H54 (cell line): Measurements from ENCODE around the gene DMRT2.

ENCODE experiments used
- DNase-seq: peaks from one replicate; pipeline ENCODE4 v3.0.0; 2011; ENCODE audit warnings: low spot score, mixed read lengths; ENCODE audit not compliant: insufficient read length
- FAIRE-seq: peaks from 3 replicates; lab custom pipeline; 2011; peaks lifted over from hg19 to GRCh38; lab: Jason Lieb, UNC
- POLR2A ChIP-seq: IDR thresholded peaks from 2 replicates; pipeline ENCODE4 v1.6.1; 2011; ENCODE audit warnings: low read depth, mild to moderate bottlenecking, low read length

DMRT2 gene

GRCh38 chr9:1094749-1095148 lies 44.6 kb downstream of the DMRT2 start:
- FAIRE-seq (no peak), DNase-seq (no peak)
- no peak for TF ChIP-seq POLR2A

DNA sequence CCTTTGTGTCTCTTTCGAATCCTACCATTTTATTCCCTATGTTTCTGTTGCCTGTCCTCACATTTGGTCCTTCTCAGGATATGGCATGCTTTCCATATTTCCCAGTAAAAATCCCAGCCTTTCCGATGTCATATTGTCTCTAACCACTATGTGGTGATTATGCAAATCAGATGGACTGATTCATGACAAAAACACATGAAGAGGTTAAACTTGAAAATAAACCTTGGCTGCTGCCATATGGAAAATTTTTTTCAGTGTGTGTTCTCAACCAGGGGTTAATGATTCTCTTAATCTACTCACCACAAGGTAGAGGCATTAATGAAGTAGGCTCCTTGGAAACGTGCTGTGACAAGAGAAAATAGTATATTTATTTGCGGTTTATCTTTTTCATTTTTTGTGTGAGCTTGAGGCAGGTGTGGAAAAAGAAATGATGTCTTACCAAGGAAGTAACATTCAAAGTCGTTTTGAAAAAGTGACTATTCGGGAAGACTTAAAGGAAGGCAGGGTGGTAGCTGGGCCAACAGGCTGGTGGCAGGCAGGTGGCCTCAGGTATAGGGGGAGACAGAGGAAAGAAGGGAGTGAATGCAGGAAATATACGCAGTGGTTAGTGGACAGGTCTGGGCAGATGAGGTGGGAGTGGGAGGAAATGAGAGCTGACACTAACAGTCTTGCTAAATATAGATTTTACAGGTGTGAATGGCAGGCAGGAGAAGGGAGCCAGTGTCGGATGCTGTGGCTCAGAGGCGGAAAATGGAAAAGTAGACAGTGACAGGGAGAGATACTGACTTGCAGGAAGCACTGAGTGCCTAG lies 46.2 kb downstream of the DMRT2 start:
- no peak for TF ChIP-seq POLR2A
- FAIRE-seq: no peak
- DNase-seq: no peak

- FAIRE-seq: no peak
Measured at GRCh38 chr9:1098551-1098950, 48.4 kb downstream of the DMRT2 start.

GRCh38 chr9:1100201-1100600 lies 50.0 kb downstream of the DMRT2 start:
- FAIRE-seq (no peak), DNase-seq (no peak)
- no peak for TF ChIP-seq POLR2A

More at GRCh38 chr9:1098551-1098950, 48.4 kb downstream of the DMRT2 start:
- TF ChIP-seq POLR2A: no peak
- no peak for DNase-seq

- DNase-seq (no peak), FAIRE-seq (no peak)
- TF ChIP-seq POLR2A: no peak
Measured at GRCh38 chr9:1100945-1101344, 50.8 kb downstream of the DMRT2 start.

DNA sequence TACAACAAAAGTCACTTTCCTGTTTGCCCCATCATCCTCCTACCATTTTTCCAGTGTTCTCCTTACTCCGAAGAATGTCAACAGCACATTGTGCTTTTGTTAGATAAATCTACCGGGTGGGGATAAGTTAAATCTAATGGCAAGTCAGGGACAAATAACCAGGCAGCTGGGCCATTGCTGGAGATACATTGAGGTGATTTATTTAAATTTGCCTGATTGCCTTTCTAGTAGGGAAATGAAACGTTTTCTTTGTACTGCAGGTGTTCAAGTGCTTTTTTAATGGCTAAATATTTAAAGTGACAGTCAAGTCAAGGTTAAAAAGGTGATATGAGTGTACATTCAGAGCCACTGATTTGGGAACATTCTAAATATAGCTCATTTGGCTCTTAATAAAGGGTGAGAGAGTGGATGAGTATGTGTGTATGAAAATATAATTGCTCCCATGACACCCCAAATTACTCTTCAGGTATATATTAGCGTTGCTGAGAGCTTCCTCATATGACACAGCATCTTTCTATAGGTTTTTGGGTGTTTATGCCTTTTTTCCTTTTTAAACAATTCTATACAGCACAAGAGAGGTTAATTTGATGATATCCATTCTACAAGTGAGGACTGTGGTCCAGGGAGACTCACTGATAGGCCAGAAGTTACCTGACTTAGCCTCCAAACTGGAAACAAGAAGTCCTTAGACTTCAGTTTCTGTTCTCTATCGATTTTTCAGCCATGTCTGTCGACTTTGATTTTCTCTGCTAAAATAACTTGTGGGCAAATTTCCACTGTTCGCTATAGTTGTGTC lies 51.9 kb downstream of the DMRT2 start:
- no peak for FAIRE-seq

GRCh38 chr9:1102642-1102970 lies 52.4 kb downstream of the DMRT2 start:
- FAIRE-seq: no peak
- TF ChIP-seq POLR2A: no peak
- no peak for DNase-seq

More for the DNA sequence above, 51.9 kb downstream of the DMRT2 start:
- DNase-seq: no peak
- no peak for TF ChIP-seq POLR2A
